ENCODE results near the gene CXCR5.

DNA sequence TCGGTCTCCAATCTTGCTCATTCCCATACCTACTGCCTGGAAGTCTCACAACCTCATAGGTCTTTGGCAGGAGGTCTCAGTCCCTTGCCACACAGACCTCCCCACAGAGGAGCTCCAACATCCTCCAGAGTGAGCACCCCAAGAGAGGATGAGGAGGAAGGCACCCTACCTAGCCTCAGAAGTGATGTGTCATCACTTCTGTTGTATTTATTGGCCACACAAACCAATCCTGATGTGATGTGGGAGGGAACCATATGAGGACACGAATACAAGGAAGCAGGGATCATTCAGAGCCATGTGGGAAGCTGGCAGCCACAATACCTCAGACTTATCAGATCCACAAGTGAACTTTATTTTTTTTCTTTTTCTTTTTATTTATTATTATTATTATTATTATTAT, 63.4 kb downstream of the CXCR5 start:
- TF ChIP-seq BHLHE40 (IDR thresholded peaks at IDR 0.05; ENCODE audit: borderline replicate concordance) (no peak), LEF1 (IDR thresholded peaks at IDR 0.05; ENCODE audit: borderline replicate concordance) (no peak), HDGF (IDR thresholded peaks at IDR 0.05; ENCODE audit: borderline replicate concordance) (no peak), ARNT (IDR thresholded peaks at IDR 0.05) (no peak), L3MBTL2 (conservative IDR thresholded peaks at IDR 0.05) (no peak), FOXM1 (IDR thresholded peaks at IDR 0.05; ENCODE audit: borderline replicate concordance) (no peak), ELF4 (IDR thresholded peaks at IDR 0.05) (no peak), FOXK2 (IDR thresholded peaks at IDR 0.05) (no peak)

Data from HEK293T (cell line).